ENCODE measurements around the gene ST14.

The ST14 gene

GRCh38 chr11:130136107-130136506, 23.5 kb upstream of the ST14 start:
- DNase-seq (ENCODE audit: low spot score), result no peak

- DNase-seq (ENCODE audit: low spot score), result no peak
Measured at GRCh38 chr11:130137999-130138398, 21.6 kb upstream of the ST14 start.

GRCh38 chr11:130139401-130139800, 20.2 kb upstream of the ST14 start:
- no peak for DNase-seq (ENCODE audit: low spot score)

- no peak for DNase-seq (ENCODE audit: low spot score)
Measured at GRCh38 chr11:130141561-130142341, 17.8 kb upstream of the ST14 start.

- peak; percentile 46 for DNase-seq (ENCODE audit: low spot score)
Measured at GRCh38 chr11:130144141-130144540, 15.4 kb upstream of the ST14 start.

GRCh38 chr11:130144861-130145281, 14.7 kb upstream of the ST14 start:
- DNase-seq (ENCODE audit: low spot score), result no peak

- no peak for DNase-seq (ENCODE audit: low spot score)
Measured at GRCh38 chr11:130145311-130145812, 14.2 kb upstream of the ST14 start.

GRCh38 chr11:130145975-130146776, 13.4 kb upstream of the ST14 start:
- DNase-seq (ENCODE audit: low spot score), result peak; percentile 30

- no peak for DNase-seq (ENCODE audit: low spot score)
Measured at GRCh38 chr11:130146796-130147195, 12.8 kb upstream of the ST14 start.

GRCh38 chr11:130148796-130149326, 10.7 kb upstream of the ST14 start:
- no peak for DNase-seq (ENCODE audit: low spot score)

GRCh38 chr11:130150790-130151189, 8.8 kb upstream of the ST14 start:
- DNase-seq (ENCODE audit: low spot score), result no peak

GRCh38 chr11:130151196-130151595, 8.4 kb upstream of the ST14 start:
- no peak for DNase-seq (ENCODE audit: low spot score)

GRCh38 chr11:130156108-130157022, 3.2 kb upstream of the ST14 start:
- DNase-seq (ENCODE audit: low spot score), result no peak

GRCh38 chr11:130157101-130157500, 2.5 kb upstream of the ST14 start:
- no peak for DNase-seq (ENCODE audit: low spot score)

GRCh38 chr11:130157840-130158239, 1.7 kb upstream of the ST14 start:
- DNase-seq (ENCODE audit: low spot score), result no peak

GRCh38 chr11:130159139-130159538, 443 bp upstream of the ST14 start:
- DNase-seq (ENCODE audit: low spot score), result no peak

GRCh38 chr11:130160498-130161155, 1.0 kb downstream of the ST14 start:
- DNase-seq (ENCODE audit: low spot score), result no peak

- DNase-seq (ENCODE audit: low spot score), result no peak
Measured at GRCh38 chr11:130161441-130162145, 2.0 kb downstream of the ST14 start.

GRCh38 chr11:130162733-130163132, 3.2 kb downstream of the ST14 start:
- no peak for DNase-seq (ENCODE audit: low spot score)

- DNase-seq (ENCODE audit: low spot score), result no peak
Measured at GRCh38 chr11:130163346-130164220, 4.0 kb downstream of the ST14 start.
